GM18873 (cell line): ENCODE measurements around the gene SERPINE2.

Experiments used
- ATAC-seq: cut with Tn5 transposase; IDR thresholded peaks from one replicate; pipeline ENCODE4 v1.9.1; 2021; ENCODE audit warnings: mild to moderate bottlenecking, moderate library complexity, moderate number of reproducible peaks; ENCODE audit not compliant: unreplicated experiment, low FRiP score

The SERPINE2 gene

DNA sequence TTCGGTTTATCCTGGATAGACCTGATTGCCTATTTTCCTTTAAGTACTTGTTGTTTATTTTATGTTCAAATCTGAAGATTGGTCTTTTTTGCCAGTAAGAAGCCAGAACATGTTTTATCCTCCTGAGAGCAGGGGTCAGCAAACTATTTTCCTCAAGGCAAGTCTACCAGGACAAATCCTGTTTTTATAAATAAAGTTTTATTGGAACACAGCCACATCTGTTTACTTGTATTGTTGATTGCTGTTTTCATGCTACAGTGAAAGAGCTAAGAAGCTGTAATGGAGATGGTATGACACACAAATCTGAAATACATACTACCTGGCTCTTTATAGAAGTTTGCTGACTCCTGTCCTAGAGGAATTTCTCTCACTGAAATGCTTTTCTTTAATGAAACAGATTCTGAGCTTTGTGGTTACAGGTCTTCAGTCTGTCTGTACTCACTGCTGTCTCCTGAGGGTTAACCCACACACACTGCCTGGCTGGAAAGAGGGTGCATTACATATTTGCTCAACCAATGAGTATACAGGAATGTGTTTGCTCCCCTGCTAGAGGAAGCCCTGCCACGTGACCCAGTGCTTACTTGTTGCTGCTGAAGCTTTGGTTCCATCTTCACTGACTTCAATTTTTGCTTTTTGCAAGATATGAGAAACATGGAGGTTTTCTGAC, 59.2 kb downstream of the SERPINE2 start:
- ATAC-seq = no peak

DNA sequence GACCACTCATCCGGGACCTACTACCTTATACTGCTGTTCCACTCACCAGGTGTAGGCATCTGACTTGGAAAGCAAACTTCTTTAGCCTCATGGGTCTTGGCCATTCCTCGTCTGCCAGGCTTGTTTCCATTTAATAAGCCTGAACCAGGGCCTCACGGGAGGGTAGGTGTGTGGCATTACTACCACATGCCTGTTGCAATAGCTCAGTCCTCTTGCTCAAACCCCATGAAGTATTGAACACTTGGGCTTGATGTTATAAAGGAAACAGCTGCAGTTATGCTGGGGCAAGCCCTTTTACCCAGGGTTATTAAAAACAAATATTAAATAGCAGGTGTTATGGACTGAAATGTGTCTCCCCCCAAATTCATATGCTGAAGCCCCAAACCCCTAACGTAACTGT, 60.6 kb downstream of the SERPINE2 start:
- no peak for ATAC-seq

DNA sequence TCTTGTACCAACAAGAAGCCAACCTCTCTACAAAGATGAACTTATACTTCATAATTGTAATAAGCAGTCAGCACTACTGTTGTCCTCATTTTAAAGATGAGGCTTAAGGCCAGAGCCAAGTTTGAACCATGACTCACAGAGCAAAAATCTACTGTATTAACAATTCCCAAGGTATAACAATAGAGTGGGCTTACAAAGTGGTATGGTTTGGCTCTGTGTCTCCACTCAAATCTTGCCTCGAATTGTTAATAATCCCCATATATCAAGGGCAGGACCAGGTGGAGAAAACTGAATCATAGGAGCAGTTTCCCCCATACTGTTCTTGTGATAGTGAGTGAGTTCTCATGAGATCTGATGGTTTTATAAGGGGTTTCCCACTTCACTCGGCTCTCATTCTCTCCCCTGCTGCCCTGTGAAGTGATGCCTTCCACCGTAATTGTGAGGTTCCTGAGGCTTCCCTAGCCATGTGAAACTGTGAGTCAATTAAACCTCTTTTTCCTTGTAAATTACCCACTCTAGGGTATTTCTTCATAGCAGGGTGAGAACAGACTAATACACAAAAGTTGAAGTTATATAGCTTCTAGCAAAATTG, 62.4 kb downstream of the SERPINE2 start:
- no peak for ATAC-seq

DNA sequence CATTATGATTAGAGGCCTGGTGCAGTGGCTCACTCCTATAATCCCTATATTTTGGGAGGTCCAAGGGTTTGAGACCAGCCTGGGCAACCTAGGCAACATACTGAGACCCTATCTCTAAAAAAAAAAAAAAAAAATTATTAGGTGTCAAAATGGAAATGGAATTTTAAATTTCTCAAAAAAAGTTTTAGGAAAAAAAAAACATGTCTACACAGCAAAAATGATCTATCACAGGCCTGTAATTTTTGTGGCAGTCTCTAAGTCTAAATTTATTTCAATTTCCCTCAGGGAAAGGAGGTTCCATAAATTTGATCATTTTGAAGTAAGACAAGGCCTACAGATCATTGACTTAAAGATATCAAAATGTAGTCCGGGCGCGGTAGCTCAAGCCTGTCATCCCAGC, 65.5 kb downstream of the SERPINE2 start:
- ATAC-seq = no peak

DNA sequence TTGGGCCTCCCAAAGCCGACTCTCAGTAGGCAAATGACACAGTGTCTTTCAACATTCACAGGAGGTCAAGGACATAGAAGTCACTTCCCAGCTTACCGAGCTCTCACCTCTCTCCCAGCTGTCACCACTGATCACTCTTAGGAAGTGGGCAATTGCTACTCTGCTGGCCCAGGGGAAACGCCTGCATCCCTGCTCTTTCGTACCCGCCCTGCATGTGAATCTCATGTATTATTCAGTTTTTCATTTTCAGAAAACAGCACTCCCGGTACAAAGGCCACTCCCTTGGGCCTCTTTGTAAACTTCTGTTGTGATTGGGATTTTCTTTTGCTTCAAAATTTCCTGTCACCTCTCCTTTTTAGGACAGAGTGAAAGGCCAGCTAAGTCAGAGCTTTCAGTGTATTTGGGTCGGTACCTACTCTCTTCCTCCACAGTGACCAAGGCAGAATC, 66.4 kb downstream of the SERPINE2 start:
- ATAC-seq = no peak

DNA sequence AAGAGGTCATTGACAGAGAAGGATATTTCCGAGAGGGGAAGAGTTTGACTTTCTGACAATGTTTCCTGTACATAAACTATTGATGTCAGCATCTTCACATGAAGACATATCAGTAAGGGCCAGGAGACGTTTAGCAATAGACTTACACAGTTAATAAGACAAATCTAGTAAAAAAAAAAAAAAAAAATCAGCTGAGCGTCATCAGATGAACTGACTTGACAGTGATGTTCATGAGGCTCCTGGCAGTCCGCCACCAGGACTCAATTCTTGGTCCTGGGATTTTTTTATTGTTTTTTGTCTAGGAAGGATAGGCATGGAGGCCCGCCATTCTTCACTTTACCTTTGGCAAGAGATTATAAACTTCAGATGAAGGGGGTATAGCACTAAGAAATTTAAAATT, 67.4 kb downstream of the SERPINE2 start:
- no peak for ATAC-seq

DNA sequence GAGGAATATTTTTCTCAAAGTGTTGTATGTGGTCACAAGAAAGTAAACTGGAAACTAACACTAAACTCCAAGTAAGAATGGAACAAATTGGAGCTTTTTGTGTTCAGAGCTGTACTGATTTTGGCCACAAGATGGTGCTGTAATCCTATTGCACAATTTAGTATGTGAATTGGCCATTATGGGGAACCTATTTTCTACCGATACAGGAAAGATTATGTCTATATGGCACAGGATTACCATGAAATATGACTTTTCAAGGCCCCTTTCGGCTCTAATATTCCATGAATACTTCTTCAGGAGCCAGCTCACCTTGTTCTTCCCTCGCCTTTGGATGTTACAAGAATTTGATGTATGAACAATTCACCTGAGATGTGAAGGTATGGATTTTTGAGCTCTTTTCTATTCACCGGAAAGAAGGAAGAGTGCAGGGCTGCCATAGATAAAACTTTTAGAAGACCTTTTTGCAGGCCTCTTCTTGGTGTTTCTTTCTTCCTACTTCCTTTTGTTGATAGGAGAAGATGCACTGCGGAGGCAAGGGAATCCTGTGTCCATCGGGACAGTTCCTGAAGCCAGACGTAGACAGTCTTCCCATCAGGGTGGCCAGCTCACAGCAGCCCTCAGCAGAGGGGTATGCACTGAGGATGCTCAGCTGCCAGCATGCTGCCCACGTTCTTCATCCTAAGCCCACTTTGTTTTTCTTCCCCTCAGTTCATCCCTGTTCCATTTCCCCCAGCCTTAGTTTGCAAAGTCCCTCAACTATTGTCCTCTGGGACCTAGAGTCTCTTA, 68.5 kb downstream of the SERPINE2 start:
- ATAC-seq = peak; percentile 67

DNA sequence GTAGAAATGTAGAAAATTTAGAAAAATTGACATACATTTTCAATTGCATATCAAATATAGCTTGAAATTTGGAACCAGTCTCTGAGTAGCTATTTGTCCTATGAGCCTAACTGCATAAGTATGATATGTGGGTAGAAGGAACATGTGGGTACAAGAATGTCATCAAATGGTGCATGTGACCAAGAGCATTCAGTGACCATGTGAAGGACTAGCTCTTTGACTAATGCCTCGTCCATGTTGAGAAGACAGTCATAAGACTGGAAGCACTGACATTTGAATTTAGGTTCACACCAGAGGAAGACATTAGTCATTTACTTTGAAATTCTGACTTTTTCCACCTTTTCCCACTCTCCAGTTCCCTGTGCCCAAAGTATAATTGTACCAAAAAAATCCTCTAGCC, 69.2 kb downstream of the SERPINE2 start:
- no peak for ATAC-seq

DNA sequence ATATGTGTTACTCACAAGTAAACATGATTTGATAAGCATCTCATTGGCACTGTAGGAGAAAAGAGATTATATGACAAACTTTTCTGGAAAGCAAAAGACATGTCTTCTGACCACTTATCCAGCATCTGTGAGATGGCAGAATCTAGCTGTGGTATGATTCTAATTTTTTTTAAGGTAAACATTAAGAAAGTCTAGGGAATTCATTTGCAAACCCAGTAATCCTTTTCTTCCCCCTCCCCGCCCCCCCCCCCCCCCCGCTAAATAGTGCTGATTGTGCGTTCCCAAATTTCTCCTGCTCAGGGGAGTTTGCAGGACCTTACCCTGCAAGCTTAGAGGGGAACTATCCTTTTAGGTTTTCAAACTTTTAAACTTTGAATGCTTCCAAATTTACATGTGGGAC, 69.8 kb downstream of the SERPINE2 start:
- no peak for ATAC-seq

DNA sequence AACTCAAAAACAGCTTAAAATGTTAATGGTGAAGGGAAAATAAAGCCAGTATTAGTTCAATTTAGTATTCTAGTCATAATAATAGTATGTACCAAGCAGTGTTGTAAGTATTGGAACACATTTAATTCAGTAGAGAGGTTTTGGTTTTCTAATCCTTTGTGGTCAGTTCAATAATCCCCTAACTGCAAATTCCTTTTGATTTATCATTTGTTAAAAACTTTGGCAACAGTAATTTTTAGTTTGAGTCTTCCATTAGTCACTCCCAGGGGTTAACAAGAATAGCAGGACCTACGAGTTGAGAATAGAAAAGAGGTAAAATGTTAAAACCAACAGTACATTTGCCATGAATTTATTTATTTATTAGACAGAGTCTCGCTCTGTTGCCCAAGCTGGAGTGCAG, 71.1 kb downstream of the SERPINE2 start:
- no peak for ATAC-seq

DNA sequence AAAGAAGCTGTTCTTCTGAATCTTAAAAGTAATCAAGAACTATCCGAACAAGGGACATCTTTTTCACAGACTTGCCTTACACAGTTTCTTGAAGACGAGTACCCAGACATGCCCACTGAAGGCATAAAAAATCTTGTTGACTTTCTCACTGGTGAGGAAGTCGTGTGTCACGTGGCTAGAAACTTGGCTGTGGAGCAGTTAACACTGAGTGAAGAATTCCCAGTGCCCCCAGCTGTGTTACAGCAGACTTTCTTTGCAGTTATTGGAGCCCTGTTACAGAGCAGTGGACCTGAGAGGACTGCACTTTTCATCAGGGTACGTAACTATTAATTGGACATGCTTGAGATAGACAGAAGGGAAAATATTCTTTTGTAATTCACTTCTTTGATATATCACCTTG, 79.4 kb downstream of the SERPINE2 start:
- no peak for ATAC-seq

DNA sequence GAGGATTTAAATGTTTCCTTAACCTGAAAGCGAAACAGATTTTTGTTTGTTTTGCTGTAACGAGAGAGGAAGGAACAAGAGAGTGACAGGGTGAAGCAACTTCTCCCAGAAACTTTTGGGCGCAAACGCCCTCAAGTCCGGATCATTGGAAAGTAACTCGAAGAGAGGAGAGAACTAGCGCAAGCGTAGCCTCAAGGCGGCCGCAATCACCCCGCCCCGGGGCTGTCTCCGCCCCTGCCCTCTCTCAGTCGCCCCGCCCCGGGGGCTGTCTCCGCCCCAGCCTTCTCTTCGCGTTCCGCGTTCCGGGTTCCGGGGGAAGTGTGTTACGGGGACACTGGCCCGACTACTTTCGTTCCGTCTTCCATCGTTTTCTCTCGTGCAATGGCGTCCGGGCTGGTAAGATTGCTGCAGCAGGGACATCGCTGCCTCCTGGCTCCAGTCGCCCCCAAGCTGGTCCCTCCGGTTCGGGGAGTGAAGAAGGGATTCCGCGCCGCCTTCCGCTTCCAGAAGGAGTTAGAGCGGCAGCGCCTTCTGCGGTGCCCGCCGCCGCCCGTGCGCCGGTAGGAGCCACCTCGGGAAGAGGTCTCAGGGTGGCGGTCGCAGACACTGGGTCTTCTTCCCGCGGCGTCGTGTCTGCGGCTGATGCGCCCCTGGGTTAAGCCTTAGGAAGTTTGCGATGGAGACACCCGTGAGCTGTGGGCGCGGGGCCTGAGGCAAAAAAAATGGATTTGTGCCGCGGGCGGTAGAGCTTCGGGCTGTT, 81.8 kb downstream of the SERPINE2 start, which contains the start of gene MRPL44:
TSS of gene MRPL44 (plus strand) at position 372 of the 760 bp plus-strand sequence. CDS start at position 382, 10 bp downstream.
- ATAC-seq = peak; percentile 85

DNA sequence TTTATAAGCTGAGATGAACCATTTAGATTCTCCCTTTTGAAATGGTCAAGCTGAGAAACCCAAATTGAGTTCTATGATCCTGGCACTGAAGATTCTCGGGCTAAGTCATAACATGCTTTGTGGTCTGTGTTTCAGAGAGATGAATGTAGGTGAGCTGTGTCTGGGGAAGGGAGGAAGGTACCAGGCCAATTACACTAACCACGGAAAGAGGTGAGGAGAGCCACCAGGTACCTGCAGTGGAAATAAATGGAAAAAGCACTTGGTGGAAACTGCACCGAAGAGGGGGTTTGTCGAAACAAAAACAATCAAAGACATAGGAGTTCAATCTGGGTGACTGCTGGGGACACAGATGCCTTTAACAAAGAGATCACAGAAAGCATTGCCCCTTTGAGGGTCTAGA, 82.8 kb downstream of the SERPINE2 start:
- no peak for ATAC-seq

DNA sequence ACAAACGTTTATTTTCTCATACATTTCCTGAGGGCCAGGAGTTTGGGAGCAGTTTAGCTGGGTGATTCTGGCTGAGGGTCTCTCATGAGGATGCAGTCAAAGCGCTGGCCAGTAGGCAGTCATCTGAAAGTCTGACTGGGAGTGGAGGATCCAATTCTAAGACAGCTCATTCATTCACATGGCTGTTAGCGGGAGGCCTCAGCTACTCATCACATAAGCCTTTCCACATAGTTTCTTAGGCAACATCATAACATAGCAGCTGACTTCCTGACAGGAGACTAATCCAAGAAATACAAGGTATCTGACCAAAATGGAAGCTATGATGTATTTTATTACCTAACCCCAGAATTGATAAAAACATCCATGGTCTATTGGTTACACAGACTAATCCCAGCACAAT, 84.7 kb downstream of the SERPINE2 start:
- ATAC-seq = no peak

DNA sequence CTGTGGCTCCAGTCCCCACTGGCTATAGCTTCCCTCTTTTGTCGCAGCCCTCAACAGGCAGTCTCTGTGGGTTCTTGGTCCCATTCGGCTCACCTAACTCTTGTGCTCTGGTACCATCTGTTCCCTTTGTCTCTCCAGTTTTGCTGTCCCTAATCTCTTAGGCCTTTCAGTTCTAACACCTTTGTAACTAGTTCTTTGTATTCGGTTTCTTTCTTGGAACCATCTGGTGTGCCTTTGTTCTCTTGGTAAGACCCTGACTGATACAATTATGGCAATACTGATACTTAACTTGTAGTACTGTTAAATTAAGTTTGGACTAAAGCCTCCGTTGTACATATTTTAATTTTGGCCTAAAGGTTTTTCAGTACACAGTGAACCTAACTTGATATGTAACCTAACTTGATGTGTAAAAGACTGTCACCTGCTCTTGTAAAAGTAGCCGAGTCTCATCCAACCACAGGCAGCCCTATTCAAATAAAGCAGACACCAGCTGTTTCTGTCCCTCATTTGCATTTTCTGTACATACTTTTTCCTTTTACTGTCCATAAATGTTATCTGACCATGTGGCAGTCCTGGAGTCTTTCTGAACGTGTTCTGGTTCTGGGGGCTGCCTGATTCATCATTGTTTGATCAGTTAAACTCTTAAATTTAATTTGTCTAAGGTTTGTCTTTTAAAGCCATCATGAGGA, 86.7 kb downstream of the SERPINE2 start:
- ATAC-seq = peak; percentile 45

DNA sequence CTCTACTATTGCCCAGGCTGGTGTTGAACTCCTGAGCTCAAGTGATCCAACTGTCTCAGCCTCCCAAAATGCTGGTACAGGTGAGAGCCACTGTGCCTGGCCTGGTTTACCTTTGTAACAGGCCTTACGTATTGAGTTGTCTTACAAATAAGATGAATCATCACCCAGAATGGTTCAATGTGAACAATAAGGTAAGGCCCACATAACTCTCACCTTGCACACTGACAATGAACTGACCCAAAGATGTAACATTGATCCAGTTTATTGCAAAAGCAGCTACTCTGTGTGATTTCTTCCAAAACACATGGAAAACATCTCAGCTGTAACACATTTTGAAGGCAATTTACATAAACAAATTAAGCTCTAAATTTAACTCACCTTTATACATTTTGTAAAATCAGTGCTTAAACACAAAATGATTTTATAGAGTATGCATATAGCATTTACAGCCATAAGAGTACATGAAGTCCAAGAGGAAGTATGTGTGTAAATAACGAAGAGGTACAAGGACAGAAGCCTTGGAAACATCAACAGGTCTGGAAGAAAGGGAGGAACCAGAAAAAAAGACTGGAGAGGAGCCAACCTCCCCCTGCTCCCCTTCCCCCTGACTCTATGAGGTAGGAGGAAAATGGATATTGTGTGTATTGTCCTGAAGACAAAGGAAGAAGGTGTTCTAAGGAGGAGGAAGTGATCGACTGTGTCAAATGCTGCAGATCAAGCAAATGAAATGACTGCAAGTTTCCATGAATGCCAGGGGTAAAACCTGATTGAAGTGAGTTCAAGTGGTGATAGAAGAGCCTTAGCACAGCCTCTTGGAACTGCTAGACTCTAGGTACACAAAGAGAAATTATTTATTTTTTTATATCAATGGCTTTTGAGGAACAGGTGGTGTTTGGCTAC, 88.4 kb downstream of the SERPINE2 start:
- no peak for ATAC-seq

DNA sequence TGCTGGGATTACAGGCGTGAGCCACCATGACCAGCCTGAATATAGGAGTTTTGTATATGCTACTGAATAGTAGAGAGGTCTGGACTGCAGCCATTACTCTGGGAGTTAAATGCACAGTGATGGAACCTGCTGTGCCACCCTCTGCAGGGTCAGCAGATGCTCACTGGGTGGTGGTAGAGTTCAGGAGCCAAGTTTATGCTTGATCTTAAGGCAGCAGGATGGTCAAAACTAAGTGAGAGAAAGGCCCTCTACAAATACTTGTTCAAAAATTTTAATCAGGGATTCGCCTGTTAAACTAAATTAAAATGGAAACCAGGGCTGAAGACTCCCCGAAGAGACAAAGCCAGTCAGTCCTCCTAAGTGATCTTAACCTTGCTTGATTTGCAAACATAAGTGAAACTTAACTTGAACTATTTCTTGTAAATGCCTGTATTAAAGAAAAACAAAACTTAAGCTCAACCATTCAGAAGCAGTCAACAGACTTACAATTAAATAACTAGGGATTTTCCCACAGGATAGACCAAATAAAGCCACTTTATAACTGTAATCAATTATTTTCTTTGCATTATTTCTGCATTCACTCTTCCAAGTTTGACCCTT, 89.7 kb downstream of the SERPINE2 start:
- ATAC-seq = no peak

DNA sequence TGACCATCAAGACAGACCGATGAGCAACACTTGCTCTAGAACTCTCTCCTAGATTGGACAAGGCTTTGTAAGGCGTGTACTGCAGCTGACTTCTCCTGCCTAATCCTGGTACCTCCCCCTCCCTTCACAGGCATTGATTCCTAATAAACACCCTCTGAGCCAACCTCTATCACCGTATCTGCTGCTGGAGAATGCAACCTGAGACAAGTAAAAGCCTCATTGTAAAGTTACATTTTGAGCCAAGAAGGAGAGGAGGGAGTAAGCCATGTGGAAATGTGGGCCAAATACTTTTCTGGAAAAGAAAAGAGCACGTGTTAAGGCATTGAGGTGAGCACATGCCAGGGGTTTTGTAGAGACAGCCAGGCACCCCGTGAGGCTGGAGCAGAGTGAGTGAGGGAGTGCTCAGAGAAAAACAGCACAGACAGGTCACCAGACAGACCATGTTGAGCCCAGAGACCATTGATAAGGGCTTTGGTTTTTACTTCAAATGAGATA, 91.3 kb downstream of the SERPINE2 start:
- no peak for ATAC-seq

DNA sequence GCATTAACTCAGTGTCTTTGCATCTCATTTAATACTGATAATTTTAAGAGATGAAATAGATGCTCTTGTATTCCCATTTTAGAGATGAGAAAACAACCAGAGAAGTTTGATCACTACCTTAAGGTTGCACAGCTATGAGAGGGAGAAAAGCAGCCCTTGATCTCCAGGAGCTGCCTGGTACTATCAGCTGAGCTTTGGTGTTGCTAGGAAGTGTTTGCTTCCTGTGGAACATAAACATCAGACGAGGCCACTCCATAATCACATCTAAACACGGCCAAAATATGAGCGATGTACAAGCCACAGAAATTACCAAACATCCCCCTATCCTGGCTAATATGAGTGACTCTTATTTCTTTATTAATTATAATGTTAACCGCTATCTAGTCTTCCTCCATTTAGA, 93.3 kb downstream of the SERPINE2 start:
- no peak for ATAC-seq
